ENCODE data around the gene CHDH. TPM values are rescaled to one million over a fixed set of nuclear protein-coding genes. Genes with fewer than 3 reads are reported as not detected.

CHDH gene
- total RNA-seq, 1 experiment from 2014 or later: 8.8 TPM

DNA sequence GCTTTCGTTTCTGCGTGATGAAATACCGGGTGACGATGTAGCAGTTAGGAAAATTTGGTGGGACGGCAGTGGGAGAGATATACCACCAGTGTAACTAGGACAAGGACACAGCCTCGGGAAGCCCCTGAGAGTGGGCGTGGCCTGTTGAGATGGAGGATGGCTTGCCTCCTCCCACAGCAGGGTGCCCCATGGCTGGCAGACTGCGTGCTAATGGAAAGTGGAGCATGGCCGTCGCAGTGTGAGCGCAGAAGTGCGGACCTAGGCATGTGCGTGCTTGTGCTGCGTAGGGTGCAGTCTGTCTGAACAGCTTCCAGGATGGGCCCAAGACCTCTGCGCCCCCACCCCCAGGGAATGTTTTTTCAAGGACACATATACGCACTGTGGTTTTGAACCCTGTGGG, 56.8 kb downstream of the CHDH start:
- no peak for DNase-seq
- Histone ChIP-seq H3K27me3 (ENCODE audit: control insufficient read depth, insufficient read depth, low read length) (no peaks in the 10 kb centered on the region), H3K36me3 (replicated peaks; ENCODE audit: control insufficient read depth, insufficient read depth, low read length) (no peaks in the 10 kb centered on the region), H3K4me3 (ENCODE audit: insufficient read depth, low read depth, low read length) (no peak overlapping the region)

DNA sequence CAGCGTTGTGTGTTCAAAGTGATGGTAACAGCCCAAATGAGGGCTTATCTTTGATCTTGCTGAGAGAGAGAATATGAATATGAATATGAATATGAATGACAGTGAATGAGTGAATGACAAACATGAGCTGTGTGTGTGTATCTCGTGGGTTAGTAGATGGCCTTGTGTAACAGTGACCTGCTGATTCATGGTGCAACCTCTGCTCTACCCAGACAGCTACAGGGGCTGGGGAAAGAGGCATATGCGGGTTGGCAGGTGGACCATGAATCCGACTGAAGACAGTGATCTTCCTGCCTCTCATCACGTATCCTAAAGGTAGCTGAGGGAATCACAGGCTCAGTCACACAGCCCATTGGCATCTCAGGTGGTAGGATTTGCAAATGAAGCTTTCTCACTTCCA, 58.2 kb downstream of the CHDH start:
- DNase-seq: no peak
- H3K36me3 ChIP-seq (replicated peaks; ENCODE audit: control insufficient read depth, insufficient read depth, low read length): no peaks in the 10 kb centered on the region
- H3K4me3 ChIP-seq (ENCODE audit: insufficient read depth, low read depth, low read length): no peak overlapping the region
- H3K27me3 ChIP-seq (ENCODE audit: control insufficient read depth, insufficient read depth, low read length): no peaks in the 10 kb centered on the region; the same call in 1 of the 2 replicates

DNA sequence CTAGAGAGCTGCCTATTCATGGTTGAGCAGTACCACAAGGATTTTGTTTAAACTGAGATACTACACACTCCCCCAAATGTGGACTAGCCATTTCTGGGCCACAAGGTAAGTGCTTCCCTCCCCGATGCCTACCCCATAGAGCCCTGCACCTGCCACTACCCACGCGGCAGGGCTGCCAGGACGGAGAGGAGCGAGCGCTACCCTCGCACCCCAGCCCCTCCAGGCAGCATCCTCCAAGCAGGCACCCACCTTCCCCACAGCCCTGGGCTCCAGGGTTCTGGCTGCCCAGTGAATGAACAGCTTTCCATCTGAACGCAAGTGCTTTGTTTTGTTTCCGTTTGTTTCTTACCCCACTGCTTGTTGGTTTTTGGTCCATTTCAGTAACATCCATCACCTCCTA, 59.2 kb downstream of the CHDH start:
- H3K4me3 ChIP-seq (ENCODE audit: insufficient read depth, low read depth, low read length): no peak overlapping the region
- H3K27me3 ChIP-seq (ENCODE audit: control insufficient read depth, insufficient read depth, low read length): no peaks in the 10 kb centered on the region; the same call in 1 of the 2 replicates
- DNase-seq: no peak
- no peaks in the 10 kb centered on the region for H3K36me3 ChIP-seq (replicated peaks; ENCODE audit: control insufficient read depth, insufficient read depth, low read length)

DNA sequence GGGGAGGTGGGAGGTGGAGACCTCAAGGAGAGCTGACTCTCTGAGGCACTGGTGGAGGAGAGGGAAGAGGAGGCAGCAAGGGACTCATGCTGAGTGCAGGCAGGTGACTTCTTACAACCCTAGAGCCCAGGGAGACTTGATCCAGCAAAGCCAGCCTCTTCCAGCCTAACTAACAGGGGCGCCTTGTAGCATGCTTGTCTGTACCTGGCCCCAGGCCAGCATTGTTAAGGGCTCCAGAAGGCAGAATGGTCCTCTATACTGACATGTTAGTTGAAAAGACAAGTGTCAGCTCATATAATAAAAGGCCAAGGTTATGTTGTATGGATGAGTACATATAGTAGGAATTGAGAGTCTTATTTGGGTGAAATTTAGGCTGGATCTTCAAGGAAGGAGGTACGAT, 65.4 kb downstream of the CHDH start:
- no peak for DNase-seq
- H3K36me3 ChIP-seq (replicated peaks; ENCODE audit: control insufficient read depth, insufficient read depth, low read length): no peaks in the 10 kb centered on the region
- no peaks in the 10 kb centered on the region; the same call in 1 of the 2 replicates for H3K27me3 ChIP-seq (ENCODE audit: control insufficient read depth, insufficient read depth, low read length)
- no peak overlapping the region for H3K4me3 ChIP-seq (ENCODE audit: insufficient read depth, low read depth, low read length)

DNA sequence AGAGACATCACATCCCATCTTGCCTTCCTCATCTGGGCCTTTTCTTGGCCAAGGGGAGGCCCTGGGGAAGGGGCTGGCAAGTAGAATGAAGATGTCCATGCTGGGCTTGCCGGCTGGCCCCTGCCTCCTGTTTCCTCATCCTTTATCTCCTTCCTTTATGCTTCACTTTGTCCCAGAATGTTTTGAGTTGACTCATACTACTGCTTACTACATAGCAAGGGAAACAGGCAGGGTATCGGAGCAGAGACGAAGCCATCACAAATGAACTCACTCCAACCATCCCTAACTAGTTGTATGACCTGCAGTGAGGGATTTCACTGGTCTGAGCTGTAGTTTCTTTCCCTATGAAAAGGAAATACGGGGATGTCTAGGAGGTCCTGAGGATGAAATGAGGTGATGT, 66.0 kb downstream of the CHDH start:
- H3K27me3 ChIP-seq (ENCODE audit: control insufficient read depth, insufficient read depth, low read length): no peaks in the 10 kb centered on the region; the same call in 1 of the 2 replicates
- no peak overlapping the region for H3K4me3 ChIP-seq (ENCODE audit: insufficient read depth, low read depth, low read length)
- DNase-seq: no peak
- no peaks in the 10 kb centered on the region for H3K36me3 ChIP-seq (replicated peaks; ENCODE audit: control insufficient read depth, insufficient read depth, low read length)

DNA sequence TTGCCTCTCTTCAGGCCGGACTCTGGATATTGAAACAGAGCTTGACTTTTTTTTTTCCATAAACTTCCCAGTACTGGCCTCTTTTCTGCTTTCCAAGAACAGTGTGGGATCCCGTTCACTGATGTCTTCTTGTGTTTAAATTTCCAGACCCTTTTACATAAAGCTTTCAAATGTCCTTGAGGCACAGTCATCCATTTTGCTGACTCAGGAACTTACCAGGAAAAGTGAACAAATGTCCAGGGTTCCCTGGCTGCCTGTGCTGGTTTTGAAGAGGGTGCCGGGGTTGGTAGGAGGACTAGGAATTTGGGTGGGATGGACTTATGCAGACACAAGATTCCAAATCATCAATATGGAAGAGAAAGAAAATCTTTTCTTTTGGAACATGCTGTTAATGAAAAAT, 68.1 kb downstream of the CHDH start:
- no peaks in the 10 kb centered on the region for H3K27me3 ChIP-seq (ENCODE audit: control insufficient read depth, insufficient read depth, low read length)
- H3K36me3 ChIP-seq (replicated peaks; ENCODE audit: control insufficient read depth, insufficient read depth, low read length): no peaks in the 10 kb centered on the region
- no peak for DNase-seq
- no peak overlapping the region for H3K4me3 ChIP-seq (ENCODE audit: insufficient read depth, low read depth, low read length)

DNA sequence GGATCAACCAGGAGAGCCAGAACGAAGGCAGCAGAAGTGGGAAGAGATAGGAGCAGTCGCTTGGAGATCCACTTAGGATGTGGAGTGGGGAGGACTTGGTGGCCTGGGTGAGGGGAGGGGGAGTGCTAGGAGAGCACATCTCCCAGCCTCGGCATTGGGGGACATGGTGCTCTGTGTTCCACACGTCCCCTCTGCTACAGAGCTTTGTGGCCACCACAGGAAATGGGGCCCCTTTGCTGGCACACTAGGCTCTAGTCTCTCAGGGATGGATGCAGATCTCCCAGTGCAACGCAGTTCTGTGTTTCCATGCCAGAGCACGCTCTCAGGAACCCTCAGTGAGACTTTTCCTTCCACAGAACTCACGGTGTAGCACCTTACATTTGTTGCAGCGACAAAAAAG, 68.8 kb downstream of the CHDH start:
- H3K27me3 ChIP-seq (ENCODE audit: control insufficient read depth, insufficient read depth, low read length): no peaks in the 10 kb centered on the region
- no peaks in the 10 kb centered on the region for H3K36me3 ChIP-seq (replicated peaks; ENCODE audit: control insufficient read depth, insufficient read depth, low read length)
- H3K4me3 ChIP-seq (ENCODE audit: insufficient read depth, low read depth, low read length): no peak overlapping the region
- DNase-seq: no peak

DNA sequence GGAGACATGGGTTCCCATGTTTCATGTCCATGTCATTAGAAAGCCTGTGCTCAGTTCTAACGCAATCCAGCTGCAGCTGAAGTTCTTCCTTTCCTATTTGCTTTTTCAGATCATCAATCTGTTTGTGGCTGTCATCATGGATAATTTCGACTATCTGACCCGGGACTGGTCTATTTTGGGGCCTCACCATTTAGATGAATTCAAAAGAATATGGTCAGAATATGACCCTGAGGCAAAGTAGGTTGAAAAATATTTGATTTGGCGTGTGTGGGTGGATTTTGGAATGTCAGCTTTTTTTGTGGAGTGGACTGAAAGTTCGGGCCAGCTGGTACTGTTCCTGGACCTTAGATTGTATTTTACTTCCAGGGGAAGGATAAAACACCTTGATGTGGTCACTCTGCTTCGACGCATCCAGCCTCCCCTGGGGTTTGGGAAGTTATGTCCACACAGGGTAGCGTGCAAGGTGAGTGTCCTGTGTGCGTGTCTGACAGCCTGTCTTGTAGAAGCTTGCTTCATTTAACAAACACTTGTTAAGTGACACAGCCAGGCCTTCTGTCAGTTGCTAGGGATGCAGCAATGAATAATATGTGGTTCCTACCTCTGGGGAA, 69.6 kb downstream of the CHDH start:
- DNase-seq: no peak
- Histone ChIP-seq H3K4me3 (ENCODE audit: insufficient read depth, low read depth, low read length) (no peak overlapping the region), H3K36me3 (replicated peaks; ENCODE audit: control insufficient read depth, insufficient read depth, low read length) (no peaks in the 10 kb centered on the region), H3K27me3 (ENCODE audit: control insufficient read depth, insufficient read depth, low read length) (no peaks in the 10 kb centered on the region)

DNA sequence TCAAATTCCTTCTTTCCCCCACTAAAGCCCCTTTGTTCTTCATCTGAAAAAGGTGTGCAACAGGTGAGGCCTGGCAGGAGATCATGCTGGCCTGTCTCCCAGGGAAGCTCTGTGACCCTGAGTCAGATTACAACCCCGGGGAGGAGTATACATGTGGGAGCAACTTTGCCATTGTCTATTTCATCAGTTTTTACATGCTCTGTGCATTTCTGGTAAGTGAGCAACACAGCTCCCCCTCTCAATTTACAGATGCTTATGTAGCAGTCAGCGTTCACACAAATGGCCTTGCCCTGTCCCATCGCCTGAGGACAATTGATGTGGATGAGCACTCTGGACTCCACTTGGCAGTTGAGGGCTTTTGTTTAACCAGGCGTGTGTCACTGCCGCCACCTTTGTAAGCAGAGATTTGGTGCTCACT, 70.4 kb downstream of the CHDH start:
- no peak for DNase-seq
- Histone ChIP-seq H3K4me3 (ENCODE audit: insufficient read depth, low read depth, low read length) (no peak overlapping the region), H3K27me3 (ENCODE audit: control insufficient read depth, insufficient read depth, low read length) (no peaks in the 10 kb centered on the region), H3K36me3 (replicated peaks; ENCODE audit: control insufficient read depth, insufficient read depth, low read length) (no peaks in the 10 kb centered on the region)

DNA sequence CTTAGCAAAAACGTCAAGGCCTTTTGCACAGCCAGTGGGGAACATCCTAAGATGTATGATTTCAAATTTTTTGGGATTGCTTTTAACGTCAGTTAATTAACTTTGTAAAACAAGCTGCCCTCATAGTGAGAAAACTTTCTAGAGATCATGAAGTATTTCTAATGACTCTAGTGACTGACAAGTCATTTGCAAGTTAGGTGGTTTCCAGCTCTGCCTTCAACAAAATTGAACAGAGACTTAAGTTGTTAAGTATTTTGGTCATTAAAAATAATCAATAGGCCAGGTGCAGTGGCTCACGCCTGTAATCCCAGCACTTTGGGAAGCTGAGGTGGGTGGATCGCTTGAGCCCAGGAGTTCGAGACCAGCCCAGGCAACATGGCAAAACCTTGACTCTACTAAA, 71.2 kb downstream of the CHDH start:
- H3K36me3 ChIP-seq (replicated peaks; ENCODE audit: control insufficient read depth, insufficient read depth, low read length): no peaks in the 10 kb centered on the region
- no peaks in the 10 kb centered on the region for H3K27me3 ChIP-seq (ENCODE audit: control insufficient read depth, insufficient read depth, low read length)
- no peak for DNase-seq
- no peak overlapping the region for H3K4me3 ChIP-seq (ENCODE audit: insufficient read depth, low read depth, low read length)

DNA sequence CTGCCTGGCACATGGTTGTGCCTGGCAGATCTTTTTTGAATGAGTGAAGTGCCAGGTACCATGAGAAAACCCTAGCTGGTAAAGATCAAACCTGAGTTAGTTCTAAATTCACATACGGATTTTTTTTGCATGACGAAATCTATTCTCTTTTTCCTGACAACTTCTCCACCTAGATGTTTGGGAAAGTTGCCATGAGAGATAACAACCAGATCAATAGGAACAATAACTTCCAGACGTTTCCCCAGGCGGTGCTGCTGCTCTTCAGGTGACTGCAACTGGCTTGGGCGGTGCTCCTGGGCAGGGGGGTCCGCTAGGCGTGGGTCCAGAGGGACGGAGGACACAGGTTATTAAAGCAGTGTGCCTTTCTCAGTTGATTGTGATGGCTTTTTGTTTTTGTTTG, 71.8 kb downstream of the CHDH start:
- no peak for DNase-seq
- Histone ChIP-seq H3K4me3 (ENCODE audit: insufficient read depth, low read depth, low read length) (no peak overlapping the region), H3K27me3 (ENCODE audit: control insufficient read depth, insufficient read depth, low read length) (no peaks in the 10 kb centered on the region), H3K36me3 (replicated peaks; ENCODE audit: control insufficient read depth, insufficient read depth, low read length) (no peaks in the 10 kb centered on the region)

DNA sequence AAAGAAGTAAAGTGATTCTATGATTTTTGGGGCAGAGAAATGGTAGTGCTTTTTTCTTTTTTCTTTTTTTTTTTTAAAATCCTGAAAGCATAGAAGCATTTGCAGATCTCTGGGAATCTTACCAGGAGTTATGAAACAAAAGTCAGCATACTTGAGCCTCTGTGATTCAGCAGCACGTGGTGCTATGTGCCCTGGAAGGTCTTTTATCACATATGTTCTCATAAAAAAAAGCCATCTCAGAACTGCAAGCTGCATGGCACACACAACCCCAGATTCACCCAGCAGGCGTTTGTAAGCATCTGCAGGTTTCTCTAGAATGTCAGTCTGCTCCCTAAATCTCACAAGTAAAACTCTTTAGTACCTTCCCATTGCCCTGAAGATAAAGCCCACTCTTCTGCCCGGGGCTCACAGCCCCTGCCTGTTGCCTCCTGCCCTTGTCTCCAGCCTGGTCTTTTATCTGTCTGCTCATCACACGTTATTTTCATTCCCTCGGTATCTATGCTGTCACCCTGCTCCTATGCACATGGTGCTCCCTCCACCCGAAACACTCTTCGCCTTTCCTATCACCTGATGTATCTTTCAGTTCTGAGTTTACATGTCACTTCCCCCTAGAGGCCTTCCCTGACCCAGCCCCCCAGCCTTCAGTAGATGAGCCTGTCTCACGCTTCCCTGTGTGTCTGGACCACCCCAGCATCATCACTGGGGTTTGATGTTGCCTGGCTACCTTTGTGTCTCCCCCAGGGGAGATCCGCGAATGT, 72.4 kb downstream of the CHDH start:
- no peak overlapping the region for H3K4me3 ChIP-seq (ENCODE audit: insufficient read depth, low read depth, low read length)
- H3K27me3 ChIP-seq (ENCODE audit: control insufficient read depth, insufficient read depth, low read length): no peaks in the 10 kb centered on the region
- H3K36me3 ChIP-seq (replicated peaks; ENCODE audit: control insufficient read depth, insufficient read depth, low read length): no peaks in the 10 kb centered on the region
- DNase-seq: no peak

DNA sequence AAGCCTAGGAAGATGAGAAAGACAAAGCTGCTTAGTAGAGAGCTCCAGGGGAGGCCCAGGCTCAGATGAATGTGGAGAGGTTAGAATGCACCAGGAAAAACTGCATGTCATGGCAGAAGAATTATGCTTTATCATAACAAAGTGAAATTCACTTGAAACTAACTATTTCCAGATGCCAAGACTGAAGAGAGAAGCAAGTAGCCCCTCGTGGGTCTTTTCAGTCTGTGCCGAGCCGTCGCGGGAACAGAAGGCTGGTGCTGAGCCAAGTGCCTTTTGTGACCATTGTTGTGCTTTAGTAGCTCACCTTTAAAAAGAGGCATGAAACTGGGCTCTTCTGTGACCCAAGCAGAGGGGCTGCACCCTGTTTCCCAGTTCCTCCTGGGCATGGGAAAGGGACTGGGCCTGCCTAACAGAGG, 73.2 kb downstream of the CHDH start:
- Histone ChIP-seq H3K4me3 (ENCODE audit: insufficient read depth, low read depth, low read length) (no peak overlapping the region), H3K27me3 (ENCODE audit: control insufficient read depth, insufficient read depth, low read length) (no peaks in the 10 kb centered on the region), H3K36me3 (replicated peaks; ENCODE audit: control insufficient read depth, insufficient read depth, low read length) (no peaks in the 10 kb centered on the region)
- DNase-seq: no peak

DNA sequence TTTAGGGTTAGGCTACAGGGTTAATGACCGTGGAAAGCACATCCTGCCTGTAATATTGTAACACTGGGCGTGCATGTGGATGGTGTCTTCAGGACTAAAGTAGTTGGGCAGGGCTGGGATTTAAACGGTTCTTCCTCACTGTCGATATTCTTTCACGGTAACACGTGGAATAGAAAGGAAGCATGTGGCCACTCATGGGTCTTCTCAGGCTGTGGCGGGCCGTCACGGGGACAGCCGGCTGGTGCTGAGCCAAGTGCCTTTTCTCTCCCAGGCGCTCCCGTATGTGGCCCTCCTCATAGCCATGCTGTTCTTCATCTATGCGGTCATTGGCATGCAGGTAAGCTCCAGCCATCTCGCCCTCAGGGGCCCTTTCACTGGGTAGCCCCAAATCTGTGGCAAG, 73.7 kb downstream of the CHDH start:
- DNase-seq: no peak
- no peaks in the 10 kb centered on the region for H3K27me3 ChIP-seq (ENCODE audit: control insufficient read depth, insufficient read depth, low read length)
- H3K36me3 ChIP-seq (replicated peaks; ENCODE audit: control insufficient read depth, insufficient read depth, low read length): no peaks in the 10 kb centered on the region
- H3K4me3 ChIP-seq (ENCODE audit: insufficient read depth, low read depth, low read length): no peak overlapping the region
